GM19023 (cell line): ENCODE measurements around the gene FZD4.
"Not testable (repeated sequence)": the region's sequence is repeated elsewhere in the genome, so short reads cannot be mapped to it uniquely, and the experiment has no call there.

Experiments
- ATAC-seq: cut with Tn5 transposase; IDR thresholded peaks from one replicate; pipeline ENCODE4 v1.9.1; 2021; ENCODE audit warnings: mild to moderate bottlenecking, moderate library complexity; ENCODE audit not compliant: unreplicated experiment

FZD4 gene

DNA sequence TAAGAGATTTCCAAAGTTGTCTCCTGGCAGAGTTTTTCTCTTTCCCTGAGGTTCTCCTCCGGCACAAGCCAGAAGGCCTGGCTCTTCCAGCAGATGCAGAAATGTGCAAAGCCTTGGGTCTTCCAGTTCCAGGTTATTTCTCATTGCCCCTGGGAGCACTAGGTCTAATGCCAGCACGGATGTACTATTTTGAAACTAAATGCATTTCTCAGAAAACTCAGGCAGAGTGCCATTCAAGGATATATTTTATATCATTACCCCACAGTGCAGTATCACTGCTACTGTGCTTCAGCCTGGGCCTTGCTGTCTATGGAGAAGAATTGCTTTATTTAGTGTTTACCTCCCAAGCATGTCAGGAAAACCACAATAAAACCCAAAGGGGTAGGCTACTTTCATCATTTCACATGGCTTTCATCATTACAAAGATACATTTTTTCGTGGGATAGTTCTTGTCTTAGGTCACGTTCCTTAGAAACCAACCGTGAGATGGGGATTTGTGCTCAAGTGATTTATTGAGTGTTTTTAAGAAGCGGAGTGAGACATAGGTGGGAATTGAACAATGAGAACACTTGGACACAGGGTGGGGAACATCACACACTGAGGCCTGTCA, 22.4 kb upstream of the FZD4 start:
- no peak for ATAC-seq

DNA sequence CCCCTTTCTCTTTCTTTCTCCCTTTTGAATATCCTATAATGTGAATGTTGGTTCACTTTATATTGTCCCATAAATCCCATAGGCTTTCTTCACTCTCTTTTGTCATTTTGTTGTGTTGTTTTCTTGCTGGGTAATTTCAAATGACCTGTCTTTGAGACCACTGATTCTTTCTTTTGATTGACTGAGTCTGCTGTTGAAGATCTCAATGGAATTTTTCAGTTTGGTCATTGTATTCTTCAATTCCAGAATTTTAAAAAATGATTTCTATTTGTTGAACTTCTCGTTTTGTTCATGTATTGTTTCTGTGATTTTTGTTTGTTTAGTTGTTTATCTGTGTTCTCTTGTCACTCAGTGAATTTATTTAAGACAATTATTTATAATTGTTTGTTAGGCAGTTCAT, 17.5 kb upstream of the FZD4 start:
- no peak for ATAC-seq

DNA sequence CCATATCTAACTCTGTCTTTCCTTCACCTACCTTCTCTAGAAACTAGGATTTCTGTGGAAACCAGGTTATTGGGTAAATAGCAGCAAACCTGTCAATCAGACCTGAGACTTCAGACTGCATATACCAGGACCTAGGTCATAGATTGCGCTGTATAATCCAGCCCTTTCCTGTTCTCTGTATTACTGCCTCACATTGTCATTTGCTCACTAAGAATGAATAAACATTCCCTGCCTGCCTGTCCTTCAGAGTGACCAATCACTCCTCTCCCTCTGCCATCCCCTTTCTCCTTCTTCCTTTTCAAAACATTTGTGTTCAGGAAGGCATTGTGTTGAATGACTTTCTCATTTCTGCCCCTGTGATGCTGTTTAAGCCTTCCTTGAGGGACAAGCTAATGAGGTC, 14.1 kb upstream of the FZD4 start:
- ATAC-seq: no peak

DNA sequence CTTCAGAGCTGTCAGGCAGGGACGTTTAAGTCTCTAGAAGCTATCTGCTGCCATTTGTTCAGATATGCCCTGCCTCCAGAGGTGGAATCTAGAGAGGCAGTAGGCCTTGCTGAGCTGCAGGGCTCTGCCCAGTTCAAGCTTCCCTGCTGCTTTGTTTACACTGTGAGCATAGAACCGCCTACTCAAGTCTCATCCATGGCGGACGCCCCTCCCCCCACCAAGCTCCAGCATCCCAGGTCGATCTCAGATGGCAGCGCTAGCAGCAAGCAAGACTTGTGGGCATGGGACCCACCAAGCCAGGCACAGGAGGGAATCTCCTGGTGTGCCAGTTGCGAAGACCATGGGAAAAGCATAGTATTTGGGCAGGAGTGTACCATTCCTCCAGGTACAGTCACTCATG, 12.4 kb upstream of the FZD4 start:
- ATAC-seq: not testable (repeated sequence)

DNA sequence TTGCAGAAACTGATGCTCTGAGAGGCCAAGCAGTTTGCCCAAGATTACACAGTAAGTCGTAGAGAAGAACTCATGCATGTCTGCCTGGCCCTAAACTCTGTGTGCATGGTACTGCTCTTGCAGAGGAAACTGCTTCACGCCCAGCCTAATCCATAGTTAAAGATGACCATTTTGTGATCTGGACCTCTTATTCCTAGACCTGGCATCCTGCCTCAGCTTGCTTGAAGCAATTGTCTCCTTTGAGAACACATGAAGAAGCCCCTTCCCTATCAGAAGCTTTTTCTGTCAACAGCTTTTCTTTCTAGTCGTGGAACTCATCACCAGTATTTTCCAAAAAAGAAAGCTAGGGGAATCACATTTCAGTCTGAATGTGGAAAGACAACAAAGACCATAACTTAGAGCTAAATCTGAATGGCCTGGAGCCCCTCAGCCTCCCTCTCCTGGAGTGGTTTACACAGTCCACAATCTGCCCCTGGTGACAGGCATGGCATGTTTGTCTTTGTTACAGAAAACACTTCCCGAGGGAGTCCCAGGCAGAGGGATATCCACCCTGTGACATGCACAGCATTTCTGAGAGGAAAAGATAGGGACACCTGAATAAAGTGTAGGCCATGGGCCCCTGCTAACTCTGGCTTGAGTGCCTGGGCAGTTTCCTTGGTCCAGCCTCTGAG, 2.9 kb upstream of the FZD4 start:
- ATAC-seq: no peak

DNA sequence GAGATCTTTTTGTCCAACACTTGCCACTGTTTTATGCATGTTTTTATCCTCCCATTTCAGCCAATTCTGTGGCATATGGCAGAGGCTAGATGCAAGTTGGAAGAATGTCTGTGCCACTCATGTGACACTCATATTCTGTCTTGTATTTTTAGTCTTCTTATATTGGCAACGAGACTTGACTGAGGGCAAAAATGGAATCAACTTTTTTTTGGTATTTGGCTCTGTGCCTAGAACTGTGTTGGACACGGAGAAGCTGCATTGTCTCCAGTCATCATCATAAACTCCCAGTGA, 1.7 kb upstream of the FZD4 start:
- ATAC-seq: no peak

DNA sequence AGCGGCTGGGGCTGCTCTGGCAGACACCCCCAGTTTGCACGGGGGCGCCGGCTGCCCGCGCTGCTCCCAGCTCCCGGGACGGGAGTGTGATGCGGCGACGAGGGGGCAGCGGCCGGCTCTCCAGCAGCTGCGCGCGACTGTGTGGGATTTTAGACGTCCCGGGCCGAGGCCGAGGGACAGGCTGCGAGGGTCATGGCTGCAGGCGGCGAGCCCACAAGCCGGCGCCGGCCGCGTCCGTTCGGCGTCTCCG, 159 bp downstream of the FZD4 start:
- ATAC-seq: no peak

DNA sequence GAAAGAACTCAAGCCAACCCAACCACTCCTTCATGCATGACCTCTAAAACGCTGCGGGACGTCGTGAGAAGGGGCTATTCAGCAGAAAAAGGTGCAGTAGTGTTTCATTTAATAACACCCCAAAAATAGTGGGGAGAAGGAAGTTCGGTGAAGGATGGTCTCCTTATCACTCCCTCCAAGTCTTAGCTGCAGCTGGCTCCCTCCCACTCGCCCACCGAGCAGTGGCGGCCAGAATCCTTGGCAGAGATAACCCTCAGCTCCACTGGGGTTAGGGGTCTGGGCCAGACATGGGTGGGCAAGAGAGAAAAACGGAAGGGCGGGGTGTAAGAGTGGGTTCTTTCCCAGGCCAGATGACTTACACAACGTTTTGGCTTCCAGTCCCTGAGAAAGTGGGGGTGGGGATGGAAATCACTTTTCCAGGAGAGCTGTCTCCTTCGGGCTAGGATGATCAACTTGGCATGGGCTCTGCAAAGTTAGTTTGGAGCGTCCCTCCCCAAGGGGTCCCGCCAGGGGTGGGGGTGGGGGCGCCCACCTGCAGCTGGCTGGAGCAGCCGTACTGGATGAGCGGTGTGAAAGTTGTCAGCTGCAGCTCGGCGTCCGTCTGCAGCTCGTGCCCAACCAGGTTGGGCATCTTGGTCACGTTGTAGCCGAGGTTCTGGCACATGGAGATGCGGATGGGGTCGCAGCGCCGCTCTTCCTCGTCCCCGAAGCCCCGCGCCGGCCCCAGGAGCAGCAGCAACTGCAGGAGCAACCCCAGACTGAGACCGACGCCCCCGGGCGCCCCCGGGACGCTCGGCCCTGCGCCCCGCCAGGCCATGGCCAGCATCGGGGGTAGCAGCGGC, 705 bp downstream of the FZD4 start:
- no peak for ATAC-seq

DNA sequence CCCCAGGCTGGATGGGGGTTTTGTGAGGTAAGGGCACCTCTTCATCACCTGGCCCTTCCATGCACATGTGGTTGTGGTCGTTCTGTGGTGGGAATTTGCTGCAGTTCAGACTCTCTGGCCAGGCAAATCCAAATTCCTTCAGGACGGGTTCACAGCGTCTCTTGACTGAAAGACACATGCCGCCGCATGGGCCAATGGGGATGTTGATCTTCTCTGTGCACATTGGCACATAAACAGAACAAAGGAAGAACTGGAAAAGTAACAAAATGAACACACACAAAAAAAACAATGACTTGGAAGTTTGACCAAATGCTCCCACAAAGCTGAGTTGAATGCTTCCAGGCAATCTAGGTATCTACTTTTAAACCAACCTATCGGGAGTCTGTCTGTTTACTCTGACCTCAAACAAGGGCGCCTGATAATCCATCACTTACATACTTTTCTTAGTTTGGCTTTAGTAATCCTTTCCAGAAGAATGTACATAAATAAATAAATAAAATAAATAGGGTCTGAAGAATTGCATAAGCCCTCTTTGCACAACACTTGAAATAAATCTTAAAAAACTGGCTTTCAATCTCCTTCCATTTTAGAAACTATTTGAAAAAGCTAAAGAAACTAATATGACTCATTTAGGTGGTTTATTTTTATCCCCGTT, 2.8 kb downstream of the FZD4 start:
- no peak for ATAC-seq

DNA sequence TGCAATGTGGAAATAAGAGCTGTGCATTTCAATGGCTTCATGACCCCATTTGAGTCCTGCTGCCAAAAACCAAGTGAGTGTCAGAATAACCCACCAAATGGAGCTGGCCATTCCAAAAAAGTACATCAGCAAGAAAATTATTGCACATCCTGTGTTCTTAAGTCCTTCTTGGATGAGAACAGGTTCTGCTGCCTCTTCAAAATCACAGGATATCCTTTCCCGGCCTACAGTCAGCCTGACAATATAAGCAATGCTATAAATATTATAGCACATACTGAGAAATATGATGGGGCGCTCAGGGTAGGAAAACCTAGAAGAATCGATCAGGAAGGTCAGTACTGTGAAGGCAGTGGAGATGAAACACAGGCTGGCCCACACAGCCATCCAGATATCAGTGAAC, 3.5 kb downstream of the FZD4 start:
- no peak for ATAC-seq

DNA sequence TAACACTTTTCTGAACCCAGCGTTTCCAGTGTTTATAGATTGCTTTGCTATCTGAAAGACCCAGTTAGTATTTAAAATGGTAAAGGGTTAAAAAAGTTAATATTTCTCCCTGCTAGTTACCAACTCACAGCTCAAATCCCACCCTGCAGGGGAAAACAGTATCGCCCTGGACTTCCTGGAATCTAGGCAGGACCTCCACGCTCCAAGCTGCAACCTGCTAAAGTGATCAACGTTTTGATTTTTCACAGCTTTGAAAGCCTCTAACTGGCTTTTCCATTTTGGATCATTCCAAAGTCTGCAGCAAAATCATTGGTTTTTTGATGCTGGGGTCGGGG, 4.6 kb downstream of the FZD4 start:
- no peak for ATAC-seq

DNA sequence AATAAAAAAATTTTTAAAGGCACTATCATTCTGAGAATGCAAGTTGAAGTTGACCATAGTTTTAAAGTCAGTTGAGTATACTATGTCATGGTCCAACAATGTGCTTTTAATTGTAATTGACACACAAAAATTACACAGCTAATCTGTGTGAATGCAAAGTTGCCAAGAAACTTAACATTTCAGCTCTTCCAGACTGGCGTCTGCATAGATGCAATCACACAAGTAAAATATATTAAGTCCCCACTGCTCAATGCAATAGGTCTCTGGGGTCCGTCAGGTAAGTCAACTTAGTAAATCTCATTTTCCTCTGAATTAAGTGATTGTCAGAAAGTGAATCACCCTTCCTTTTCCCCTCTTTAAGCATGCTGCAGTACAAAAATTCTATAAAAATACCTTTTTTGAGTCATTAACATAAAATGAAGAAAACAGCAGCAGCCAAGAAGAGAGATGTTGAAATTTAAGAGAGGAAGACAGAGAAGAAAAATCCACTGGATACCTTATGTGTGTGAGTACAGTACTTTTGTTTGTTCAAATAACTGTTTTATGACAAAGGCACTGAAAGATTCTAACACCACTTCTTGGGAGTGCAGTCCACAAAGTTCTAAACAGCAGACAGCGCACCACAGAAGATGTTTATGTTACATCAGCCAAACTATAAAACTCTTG, 5.1 kb downstream of the FZD4 start:
- ATAC-seq: no peak

DNA sequence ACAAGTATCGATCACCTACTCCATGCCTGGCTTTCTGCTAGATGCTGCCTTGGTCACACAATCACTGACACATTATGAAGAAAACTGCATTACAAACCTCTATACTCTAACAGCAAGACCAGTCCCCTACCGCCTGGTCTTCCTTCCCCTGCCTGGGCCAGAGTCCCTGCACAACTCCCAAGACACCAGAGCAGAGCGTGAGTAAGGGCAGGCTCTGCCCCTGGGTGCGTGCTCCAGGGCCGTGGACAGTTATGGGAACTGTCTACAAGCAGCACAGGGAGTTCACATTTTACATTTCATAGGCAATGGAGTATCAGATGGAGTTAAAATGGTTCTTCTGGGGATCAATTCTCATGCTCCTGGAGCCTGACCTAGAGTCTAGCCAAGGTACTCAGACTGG, 6.5 kb downstream of the FZD4 start:
- ATAC-seq: no peak

DNA sequence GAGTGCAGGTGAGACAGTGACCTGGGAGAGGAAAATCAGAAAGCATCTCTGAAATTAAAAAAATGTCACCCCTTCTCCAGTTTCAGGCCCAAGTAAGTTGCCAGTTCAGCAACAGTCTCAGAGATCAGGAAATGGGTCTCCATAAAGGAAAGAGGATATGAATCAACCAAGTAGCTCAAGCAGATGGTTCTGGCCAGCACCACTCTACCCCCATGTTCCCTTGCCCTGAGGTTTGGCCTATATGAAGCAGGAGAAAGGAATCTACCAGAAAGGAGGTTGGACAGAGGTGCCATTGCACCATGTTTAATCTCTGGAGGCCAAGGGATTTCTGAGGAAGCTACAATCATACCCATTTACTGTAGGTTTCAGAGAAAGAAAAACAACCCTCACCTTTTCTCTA, 7.7 kb downstream of the FZD4 start:
- ATAC-seq: no peak

DNA sequence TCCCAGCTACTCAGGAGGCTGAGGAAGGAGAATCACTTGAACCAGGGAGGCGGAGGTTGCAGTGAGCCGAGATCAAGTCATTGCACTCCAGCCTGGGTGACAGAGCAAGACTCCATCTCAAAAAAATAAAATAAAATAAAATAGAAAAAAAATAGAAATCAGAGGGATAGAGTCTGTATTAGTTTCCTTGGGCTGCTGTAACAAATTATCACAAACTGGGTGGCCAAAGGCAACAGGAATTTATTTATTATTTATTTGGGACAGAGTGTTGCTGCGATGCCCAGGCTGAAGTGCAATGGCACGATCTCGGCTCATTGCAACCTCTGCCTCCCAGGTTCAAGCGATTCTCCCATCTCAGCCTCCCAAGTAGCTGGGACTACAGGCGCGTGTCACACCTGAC, 11.7 kb downstream of the FZD4 start:
- ATAC-seq: not testable (repeated sequence)

DNA sequence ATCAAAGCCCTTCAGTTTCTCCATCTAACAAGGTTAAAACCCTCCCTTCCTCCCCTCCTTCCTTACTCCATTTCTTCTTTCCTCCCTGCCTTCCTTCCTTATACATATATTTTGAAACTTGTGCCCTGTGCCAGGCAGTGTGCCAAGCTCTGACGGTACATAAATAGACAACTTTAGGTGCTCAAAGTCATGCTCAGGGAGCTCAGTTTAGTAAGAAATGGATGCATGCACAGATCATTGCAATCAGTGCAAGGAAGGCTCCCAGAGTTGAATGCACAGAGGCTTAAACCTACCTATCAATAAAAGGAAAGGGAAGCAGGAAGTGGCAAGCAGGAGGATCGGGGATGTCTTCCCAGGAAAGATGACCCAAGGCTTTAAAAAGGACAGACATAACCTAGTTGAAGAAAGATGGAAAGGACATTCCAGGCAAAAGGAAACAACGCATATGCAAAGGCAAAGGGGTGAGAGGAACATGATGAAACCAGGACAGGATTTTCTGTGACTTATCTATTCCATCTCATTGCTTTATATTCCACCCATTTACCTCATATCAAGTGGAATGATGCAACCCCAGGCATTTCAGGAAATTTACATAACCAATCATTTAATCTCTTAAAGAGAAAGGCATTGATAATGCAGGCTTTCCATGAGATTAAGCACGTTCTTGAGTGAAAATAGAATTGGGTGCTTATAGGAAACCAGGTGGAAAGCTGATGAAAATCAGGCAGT, 13.2 kb downstream of the FZD4 start:
- ATAC-seq: no peak

DNA sequence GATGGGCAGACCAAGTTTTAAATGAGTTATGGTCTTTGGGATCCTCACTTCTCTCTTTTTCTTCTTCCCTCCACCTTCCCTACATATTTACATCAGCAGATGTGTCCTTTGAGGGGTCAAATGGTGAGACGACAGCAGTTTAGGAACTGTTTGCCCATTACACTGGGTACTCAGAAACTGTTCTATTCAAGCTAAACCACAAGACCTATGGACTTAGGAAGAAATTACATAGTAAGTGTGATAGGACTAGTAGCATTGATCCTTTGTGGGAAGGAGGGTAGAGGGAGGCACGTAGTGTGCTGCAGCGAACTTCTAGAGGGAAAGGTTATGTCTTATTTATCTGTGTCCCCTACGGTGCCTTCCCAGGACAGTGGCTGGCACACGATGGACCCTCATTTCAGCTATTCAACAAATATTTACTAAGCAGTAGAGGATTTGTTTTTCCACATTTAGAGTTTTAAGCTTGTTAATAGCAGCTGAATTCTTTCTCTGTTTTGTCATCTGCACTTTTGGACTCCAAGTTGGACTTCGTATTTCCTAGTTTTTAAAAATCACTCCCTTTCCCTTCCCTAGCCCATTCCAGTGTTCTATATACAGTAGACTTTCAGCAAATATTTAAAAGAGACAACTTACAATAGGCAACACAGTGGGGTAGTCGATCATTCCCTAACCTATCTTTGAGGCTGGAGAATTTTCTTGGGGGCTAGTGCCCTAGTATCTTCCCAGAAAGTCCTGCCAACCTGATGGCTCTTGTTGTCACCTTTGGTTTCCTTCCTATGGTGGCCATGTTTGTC, 13.9 kb downstream of the FZD4 start:
- ATAC-seq: no peak

DNA sequence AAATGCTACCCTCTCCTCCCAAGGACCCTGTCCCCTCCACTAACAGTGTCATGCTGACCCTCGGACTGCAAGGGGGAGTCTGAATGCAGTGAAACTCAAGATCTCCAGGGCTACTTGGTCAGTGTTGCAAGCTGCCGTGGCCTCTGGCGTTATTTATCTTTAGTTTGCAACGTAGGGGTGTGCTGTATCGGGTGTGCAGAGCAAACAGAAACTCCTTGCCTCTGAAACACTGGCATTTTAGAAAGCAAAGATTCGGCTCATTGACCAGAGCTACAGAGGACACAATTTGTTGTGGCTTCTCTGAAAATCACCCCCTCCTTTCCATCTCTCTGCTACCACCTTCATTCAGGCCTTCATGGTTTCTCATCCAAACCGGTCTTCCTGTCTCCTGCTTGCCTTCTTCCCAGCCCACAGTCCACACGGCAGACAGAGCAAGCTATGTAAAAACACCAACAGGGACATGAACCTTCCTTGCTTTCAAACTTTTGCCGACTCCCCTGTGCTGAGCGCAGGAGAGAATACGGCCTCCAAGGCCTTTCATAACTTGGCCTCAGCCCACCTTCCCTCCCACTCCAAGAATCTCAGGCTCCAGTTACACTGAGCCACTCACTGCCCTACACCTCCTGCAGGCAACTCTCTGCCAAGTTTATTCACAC, 14.9 kb downstream of the FZD4 start:
- ATAC-seq: no peak

DNA sequence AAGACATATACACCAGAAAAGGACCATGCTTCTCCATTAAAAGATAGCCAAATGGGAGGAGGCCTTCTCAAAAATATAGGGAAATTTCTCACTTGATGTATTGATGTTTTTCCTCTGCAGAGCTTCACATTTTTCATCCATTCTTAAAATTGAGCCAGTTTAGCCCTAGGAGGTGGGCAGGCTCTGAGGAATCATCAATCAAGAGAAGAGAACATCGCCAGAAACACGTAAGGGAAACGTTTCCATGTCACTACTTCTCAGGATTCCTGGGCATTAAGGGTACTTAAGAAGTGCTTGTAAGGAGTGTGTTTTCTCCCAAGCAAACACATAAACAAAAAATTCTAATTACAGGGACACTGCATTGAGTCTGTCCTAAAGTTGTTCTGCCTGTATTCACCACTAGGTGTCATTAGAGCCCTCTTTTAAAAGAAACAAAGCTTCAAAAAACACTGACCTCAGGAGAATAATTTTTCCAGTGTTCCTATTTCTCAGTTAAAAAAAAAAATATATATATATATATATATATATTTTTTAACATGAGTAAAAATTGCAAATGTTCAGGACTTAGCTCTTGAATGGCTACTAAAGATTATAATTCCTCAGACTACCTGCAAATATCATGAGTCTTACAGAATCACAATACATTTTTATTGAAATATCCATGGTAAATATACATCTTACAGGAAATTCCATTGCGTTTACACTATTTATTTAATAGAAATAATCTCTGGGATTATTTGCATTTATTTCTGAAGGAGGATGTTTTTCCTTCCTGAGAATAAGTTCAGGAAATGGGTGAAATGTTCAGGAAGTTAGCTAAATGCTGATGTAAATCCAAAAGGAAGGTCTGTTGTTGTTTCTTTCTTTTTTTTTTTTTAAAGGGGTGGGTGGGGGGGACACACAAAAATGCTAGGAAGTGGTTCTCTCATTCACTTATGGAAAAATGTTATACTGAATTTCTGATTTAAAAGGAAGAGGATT, 16.0 kb downstream of the FZD4 start:
- peak; percentile 76 for ATAC-seq
